Effector memory CD8-positive, alpha-beta T cell (primary cell): ENCODE data around the gene NCMAP.

Source experiments
- ATAC-seq: fragments of 150-1000 bp; cut with Tn5 transposase; replicated peaks from 2 replicates; pipeline ENCODE4 v1.10.0; 2021; ENCODE audit warnings: mild to moderate bottlenecking, moderate library complexity
- DNase-seq, 3 experiments: peaks; one replicate each; pipeline ENCODE4 v3.0.0; 2021
- H3K27ac Mint-ChIP-seq, 2 donors: one replicate each; pipeline ENCODE4 v1.8.0; 2022; ENCODE audit warnings: mild to moderate bottlenecking in 2 of 2, mixed read lengths in 2 of 2, moderate library complexity in 2 of 2
- H3K27me3 Mint-ChIP-seq, 2 donors: one replicate each; pipeline ENCODE4 v1.8.0; 2022; ENCODE audit warnings: mixed read lengths in 2 of 2
- H3K36me3 Mint-ChIP-seq: one replicate; pipeline ENCODE4 v1.8.0; 2022; ENCODE audit warnings: mild to moderate bottlenecking, moderate library complexity, mixed read lengths; ENCODE audit not compliant: insufficient read depth
- H3K4me1 Mint-ChIP-seq, 2 donors: one replicate each; pipeline ENCODE4 v1.8.0; 2022; ENCODE audit warnings: low read depth in 2 of 2, mixed read lengths in 2 of 2
- H3K4me3 Mint-ChIP-seq, 2 donors: one replicate each; pipeline ENCODE4 v1.8.0; 2022; ENCODE audit warnings: mild to moderate bottlenecking in 2 of 2, mixed read lengths in 2 of 2, moderate library complexity in 2 of 2
- H3K9me3 Mint-ChIP-seq, 2 donors: one replicate each; pipeline ENCODE4 v1.8.0; 2022; ENCODE audit warnings: mixed read lengths in 2 of 2

Gene NCMAP

DNA sequence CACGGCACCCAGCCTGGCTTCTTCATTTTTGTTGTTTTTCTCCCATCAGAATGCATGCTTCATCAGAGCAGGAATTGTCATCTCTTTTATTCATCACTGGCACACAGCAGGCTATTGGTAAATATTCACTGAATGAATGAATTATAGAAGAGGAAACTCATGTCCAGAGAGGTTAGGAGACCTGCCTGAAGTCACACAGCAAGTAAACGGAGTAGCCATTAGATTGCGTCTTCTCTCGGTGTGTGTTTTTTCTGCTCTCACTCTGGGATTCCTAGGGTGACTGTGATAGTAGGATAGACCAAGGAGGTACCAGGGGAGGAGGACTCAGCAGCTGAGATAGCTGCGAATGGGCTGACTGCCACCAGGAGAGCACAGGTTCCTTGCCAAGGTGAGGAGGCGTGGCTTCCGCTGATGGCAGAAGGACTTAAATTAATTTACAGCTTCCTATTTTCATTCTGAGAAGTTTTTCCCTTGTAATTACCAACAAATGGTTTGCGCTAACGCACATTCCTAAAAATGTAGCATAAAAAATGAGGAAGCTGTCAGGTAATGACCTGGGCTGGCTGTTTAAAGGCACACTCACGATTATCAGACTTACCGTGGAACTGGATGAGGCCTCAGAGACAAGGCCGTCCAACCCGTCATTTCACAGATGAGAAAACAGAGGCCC is 4.5 kb upstream of the NCMAP start:
- no peak overlapping the region for H3K4me3 Mint-ChIP-seq
- peaks cover 8% of the 10 kb centered on the region for H3K36me3 Mint-ChIP-seq
- H3K27me3 Mint-ChIP-seq = peaks cover 30 to 54% of the 10 kb centered on the region in 2 donors
- no peak for ATAC-seq
- H3K27ac Mint-ChIP-seq = no peak overlapping the region
- H3K9me3 Mint-ChIP-seq = no peaks in the 10 kb centered on the region
- H3K4me1 Mint-ChIP-seq = peaks cover 4 to 5% of the 10 kb centered on the region in 2 donors
- no peak for DNase-seq

GRCh38 chr1:24551960-24552571 is 3.8 kb upstream of the NCMAP start:
- Mint-ChIP-seq H3K27me3 (peaks cover 36 to 61% of the 10 kb centered on the region in 2 donors), H3K27ac (no peak overlapping the region), H3K9me3 (no peaks in the 10 kb centered on the region), H3K4me3 (no peak overlapping the region), H3K36me3 (peaks cover 8% of the 10 kb centered on the region), H3K4me1 (peaks cover 5 to 6% of the 10 kb centered on the region in 2 donors)
- no peak for ATAC-seq
- DNase-seq = no peak

GRCh38 chr1:24553931-24554330 is 2.0 kb upstream of the NCMAP start:
- Mint-ChIP-seq H3K27ac (no peak overlapping the region), H3K36me3 (peaks cover 11% of the 10 kb centered on the region), H3K4me3 (no peak overlapping the region), H3K9me3 (no peaks in the 10 kb centered on the region), H3K27me3 (peaks cover 51 to 80% of the 10 kb centered on the region in 2 donors), H3K4me1 (peaks cover 5 to 9% of the 10 kb centered on the region in 2 donors)
- ATAC-seq = no peak
- no peak for DNase-seq

- H3K4me3 Mint-ChIP-seq = peak overlapping the region in 1 of 2 donors; percentile 76
Measured at GRCh38 chr1:24554714-24555113, 1.2 kb upstream of the NCMAP start.

DNA sequence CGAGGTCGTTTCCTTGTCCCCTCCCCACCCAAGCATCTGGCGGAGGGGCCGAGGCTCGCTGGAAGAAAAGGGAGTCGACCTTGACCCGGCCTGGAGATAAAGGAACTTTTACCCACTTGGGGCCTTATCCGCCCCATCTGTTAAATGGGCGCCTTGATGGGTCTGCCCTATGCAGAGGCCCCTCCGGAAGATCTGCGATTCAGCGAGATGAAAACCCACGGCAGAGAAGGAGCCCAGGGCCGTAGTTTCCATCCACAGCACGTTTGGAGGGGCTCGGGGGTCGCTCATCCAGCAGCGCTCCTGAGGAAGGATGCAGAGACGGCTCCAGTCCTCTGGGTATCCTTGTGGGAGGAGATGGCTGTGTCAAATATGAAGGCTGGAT is 518 bp downstream of the NCMAP start:
- Mint-ChIP-seq H3K4me1 (peaks cover 5 to 9% of the 10 kb centered on the region in 2 donors), H3K27me3 (peaks cover 40 to 63% of the 10 kb centered on the region in 2 donors), H3K4me3 (peak overlapping the region in 1 of 2 donors; percentile 8), H3K36me3 (peaks cover 11% of the 10 kb centered on the region), H3K27ac (no peak overlapping the region), H3K9me3 (no peaks in the 10 kb centered on the region)
- DNase-seq (no peak), ATAC-seq (no peak)

More at GRCh38 chr1:24554714-24555113, 1.2 kb upstream of the NCMAP start:
- Mint-ChIP-seq H3K27ac (peak overlapping the region in 1 of 2 donors; percentile 44), H3K9me3 (no peaks in the 10 kb centered on the region), H3K4me1 (peaks cover 5 to 9% of the 10 kb centered on the region in 2 donors), H3K27me3 (peaks cover 53 to 80% of the 10 kb centered on the region in 2 donors), H3K36me3 (peaks cover 11% of the 10 kb centered on the region)
- no peak for DNase-seq
- ATAC-seq = no peak

GRCh38 chr1:24557220-24557619 is 1.3 kb downstream of the NCMAP start:
- DNase-seq (no peak), ATAC-seq (no peak)
- H3K4me3 Mint-ChIP-seq = no peak overlapping the region
- H3K36me3 Mint-ChIP-seq = peaks cover 11% of the 10 kb centered on the region
- H3K27me3 Mint-ChIP-seq = peaks cover 36 to 60% of the 10 kb centered on the region in 2 donors
- no peaks in the 10 kb centered on the region for H3K9me3 Mint-ChIP-seq
- H3K27ac Mint-ChIP-seq = no peak overlapping the region
- peaks cover 5 to 9% of the 10 kb centered on the region in 2 donors for H3K4me1 Mint-ChIP-seq

DNA sequence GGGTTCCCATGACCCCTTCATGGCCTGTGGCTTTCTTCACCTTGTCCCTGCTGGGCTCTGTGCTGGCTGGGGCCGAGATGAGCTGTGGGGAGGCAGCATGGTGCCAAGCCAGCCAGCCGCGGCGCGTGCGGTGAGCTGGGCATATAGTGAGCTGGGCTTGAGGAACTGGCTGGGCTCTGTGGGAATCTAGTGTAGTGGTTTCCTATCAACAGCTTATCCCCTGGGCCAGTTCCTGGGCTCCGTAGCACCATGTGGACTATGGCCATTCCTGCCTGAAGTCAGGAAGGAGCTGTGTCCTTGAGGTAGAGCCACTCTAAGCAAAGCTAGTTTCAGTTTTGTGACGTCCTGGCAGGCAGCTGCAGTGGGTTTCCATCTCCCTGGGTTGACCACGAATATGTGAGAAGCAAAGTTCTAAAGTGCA is 1.8 kb downstream of the NCMAP start:
- Mint-ChIP-seq H3K27ac (no peak overlapping the region), H3K4me1 (peaks cover 5 to 9% of the 10 kb centered on the region in 2 donors), H3K27me3 (peaks cover 33 to 65% of the 10 kb centered on the region in 2 donors), H3K9me3 (no peaks in the 10 kb centered on the region), H3K4me3 (no peak overlapping the region), H3K36me3 (peaks cover 11% of the 10 kb centered on the region)
- DNase-seq (no peak), ATAC-seq (no peak)

DNA sequence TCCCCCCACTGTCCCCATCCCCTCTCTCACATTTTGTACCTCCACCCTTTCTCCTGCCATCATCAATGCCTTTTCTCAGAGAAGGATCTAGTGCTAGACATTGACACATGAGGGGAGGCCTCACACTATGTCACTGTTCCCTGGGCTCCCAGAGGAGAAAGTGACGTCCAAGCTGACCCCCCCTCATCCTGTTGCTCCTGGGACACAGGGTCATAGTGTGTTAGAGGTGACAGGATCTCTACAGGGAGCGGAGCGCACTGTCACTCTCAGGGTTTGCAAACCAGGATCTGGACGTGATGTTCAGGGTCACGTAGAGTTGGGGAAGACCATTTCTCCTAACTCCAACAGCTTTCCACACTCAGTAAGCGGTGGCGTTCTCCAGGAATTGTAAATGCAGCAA is 2.6 kb downstream of the NCMAP start:
- no peaks in the 10 kb centered on the region for H3K9me3 Mint-ChIP-seq
- peaks cover 5 to 9% of the 10 kb centered on the region in 2 donors for H3K4me1 Mint-ChIP-seq
- H3K27me3 Mint-ChIP-seq = peaks cover 33 to 65% of the 10 kb centered on the region in 2 donors
- no peak overlapping the region for H3K4me3 Mint-ChIP-seq
- DNase-seq = no peak
- peaks cover 3% of the 10 kb centered on the region for H3K36me3 Mint-ChIP-seq
- no peak for ATAC-seq
- no peak overlapping the region for H3K27ac Mint-ChIP-seq

DNA sequence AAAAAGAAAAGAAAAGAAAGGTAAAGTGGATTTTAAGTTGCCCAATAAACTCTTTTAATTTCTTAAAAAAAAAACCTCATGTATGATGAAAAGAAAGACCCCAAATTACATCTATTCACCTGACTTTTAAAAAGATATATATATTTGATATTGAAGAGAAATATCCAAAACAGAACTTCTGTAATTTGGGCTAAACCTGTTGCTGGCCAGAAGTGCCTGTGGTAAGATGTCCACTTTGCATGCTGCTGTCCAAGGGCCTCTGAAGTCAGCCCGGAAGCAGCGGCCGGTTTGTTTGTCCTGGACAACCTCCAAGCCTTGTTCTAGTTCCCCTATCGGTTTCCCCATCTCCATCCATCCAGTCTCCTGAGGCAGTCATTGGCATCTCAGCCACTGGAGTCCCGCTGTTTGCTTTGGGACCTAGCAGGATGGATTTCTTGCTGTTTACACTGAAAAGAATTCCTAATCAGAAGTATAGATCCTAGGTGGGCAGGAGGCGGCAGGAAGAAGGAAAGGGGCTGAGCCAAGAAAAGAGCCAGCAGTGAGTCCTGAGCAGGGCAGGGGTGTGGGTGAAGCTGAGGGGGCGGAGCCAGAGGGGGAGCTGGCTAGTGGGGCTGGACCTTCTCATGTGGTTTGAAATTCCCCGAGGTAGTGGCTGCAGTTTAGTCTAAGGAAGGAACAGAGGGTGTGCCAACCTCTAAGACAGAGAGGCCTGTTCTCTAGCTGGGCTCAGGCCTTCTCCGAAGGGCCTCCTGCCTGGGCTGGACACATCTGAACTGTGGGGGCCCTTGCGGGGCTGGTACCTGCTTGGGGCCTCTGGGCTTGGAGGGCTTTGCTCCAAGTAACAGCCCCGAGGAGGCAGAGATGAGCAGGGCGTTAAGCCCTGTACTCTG is 3.3 kb downstream of the NCMAP start:
- H3K4me1 Mint-ChIP-seq = peaks cover 5 to 9% of the 10 kb centered on the region in 2 donors
- H3K27me3 Mint-ChIP-seq = peaks cover 33 to 58% of the 10 kb centered on the region in 2 donors
- DNase-seq (no peak), ATAC-seq (no peak)
- no peak overlapping the region for H3K4me3 Mint-ChIP-seq
- H3K27ac Mint-ChIP-seq = no peak overlapping the region
- no peaks in the 10 kb centered on the region for H3K9me3 Mint-ChIP-seq
- peaks cover 3% of the 10 kb centered on the region for H3K36me3 Mint-ChIP-seq

GRCh38 chr1:24560361-24560760 is 4.5 kb downstream of the NCMAP start:
- Mint-ChIP-seq H3K27ac (no peak overlapping the region), H3K36me3 (peaks cover 3% of the 10 kb centered on the region), H3K27me3 (peaks cover 31 to 46% of the 10 kb centered on the region in 2 donors), H3K9me3 (no peaks in the 10 kb centered on the region), H3K4me1 (peaks cover 4 to 8% of the 10 kb centered on the region in 2 donors), H3K4me3 (no peak overlapping the region)
- DNase-seq (no peak), ATAC-seq (no peak)

- H3K4me1 Mint-ChIP-seq = peaks cover 0 to 2% of the 10 kb centered on the region in 2 donors
- no peak overlapping the region for H3K27ac Mint-ChIP-seq
- no peaks in the 10 kb centered on the region for H3K36me3 Mint-ChIP-seq
- DNase-seq (no peak), ATAC-seq (no peak)
- H3K9me3 Mint-ChIP-seq = no peaks in the 10 kb centered on the region
- H3K4me3 Mint-ChIP-seq = no peak overlapping the region
- H3K27me3 Mint-ChIP-seq = peaks cover 15 to 26% of the 10 kb centered on the region in 2 donors
Measured at GRCh38 chr1:24562625-24563024, 6.7 kb downstream of the NCMAP start.

DNA sequence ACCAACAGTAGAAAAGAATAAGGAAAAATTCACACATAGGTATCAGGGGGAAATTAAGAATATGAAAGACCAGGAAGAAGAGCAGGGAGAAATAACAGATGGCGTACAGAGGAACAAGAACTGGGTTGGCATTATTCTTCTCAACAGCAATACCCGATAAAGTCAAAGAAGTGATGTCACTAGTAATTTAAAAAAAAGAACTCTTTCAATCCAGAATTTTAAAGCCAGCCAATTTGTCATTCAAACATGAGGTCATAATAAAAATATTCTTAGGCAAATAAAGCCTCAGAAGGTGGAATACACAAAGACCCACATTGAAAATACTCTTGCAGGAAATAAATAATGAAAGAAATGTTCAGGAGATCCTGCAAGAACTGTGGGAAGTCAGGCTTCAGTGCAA is 8.8 kb downstream of the NCMAP start:
- Mint-ChIP-seq H3K36me3 (peaks cover 3% of the 10 kb centered on the region), H3K27me3 (peaks cover 0 to 7% of the 10 kb centered on the region in 2 donors), H3K4me3 (no peak overlapping the region), H3K9me3 (no peaks in the 10 kb centered on the region), H3K27ac (no peak overlapping the region), H3K4me1 (no peaks in the 10 kb centered on the region)
- ATAC-seq (no peak), DNase-seq (no peak)

DNA sequence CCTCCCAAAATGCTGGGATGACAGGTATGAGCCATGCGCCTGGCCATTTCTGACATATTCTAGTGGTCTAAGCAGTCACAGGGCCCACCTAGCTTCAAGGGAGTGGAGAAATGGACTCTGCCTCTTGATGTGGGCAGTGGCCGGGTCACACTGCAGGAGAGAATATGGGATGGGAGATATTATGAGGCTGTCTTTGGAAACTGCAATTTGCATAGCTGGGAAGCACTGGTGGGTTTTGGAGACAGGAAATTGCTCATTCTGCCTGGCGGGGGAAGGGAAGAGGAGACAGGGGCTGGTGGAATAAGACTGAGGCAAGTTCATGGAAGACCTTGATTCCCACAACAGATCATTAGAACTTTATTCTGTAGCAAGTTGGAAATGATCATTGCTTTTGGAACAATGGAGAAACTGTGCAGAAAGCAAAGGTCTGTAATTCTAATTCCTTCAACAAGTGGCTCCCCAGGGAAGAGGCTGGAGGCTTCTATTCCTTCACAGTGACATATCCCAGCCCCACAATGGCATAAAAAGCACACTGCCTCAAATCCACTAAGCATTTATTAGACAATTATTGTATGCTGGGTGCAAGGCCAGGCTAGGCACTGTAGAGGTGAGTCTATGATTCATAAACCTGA is 10.5 kb downstream of the NCMAP start:
- Mint-ChIP-seq H3K4me1 (no peaks in the 10 kb centered on the region), H3K27me3 (peaks cover 0 to 7% of the 10 kb centered on the region in 2 donors), H3K27ac (no peak overlapping the region), H3K9me3 (no peaks in the 10 kb centered on the region), H3K4me3 (no peak overlapping the region), H3K36me3 (peaks cover 3% of the 10 kb centered on the region)
- ATAC-seq (no peak), DNase-seq (no peak)
